ENCODE data around the gene ROCK2.

DNA sequence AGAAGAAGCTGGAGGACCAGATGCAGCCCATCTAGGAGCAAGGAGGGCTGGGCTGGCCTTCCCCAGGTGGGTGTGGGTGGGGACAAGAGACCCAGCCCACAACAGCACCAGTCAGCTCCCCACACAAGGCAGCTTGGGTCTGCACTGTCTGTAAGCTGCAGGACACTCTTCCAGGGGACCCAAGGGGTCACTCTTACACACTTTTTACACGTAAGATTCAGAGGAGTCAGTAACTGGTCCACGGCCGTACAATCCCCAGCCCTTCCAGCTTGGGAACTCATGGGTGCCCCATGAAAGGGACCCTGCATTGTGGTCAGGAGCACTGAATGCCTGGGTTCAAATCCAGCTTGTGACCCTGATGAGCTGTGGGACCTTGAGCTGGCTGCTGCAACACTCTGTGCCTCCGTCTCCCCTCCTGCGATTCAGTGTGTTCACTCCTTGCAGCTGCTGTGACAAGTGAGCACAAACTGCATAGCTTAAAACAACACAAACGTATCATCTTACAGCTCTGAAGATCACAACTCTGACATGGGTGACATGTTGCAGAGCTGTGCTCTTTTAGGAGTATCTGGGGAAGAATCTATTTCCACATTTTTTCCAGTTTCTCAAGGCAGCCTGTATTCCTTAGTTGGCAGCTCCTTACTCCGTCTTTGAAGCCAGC, 200.2 kb downstream of the ROCK2 start:
- TF ChIP-seq, protein P1, sequence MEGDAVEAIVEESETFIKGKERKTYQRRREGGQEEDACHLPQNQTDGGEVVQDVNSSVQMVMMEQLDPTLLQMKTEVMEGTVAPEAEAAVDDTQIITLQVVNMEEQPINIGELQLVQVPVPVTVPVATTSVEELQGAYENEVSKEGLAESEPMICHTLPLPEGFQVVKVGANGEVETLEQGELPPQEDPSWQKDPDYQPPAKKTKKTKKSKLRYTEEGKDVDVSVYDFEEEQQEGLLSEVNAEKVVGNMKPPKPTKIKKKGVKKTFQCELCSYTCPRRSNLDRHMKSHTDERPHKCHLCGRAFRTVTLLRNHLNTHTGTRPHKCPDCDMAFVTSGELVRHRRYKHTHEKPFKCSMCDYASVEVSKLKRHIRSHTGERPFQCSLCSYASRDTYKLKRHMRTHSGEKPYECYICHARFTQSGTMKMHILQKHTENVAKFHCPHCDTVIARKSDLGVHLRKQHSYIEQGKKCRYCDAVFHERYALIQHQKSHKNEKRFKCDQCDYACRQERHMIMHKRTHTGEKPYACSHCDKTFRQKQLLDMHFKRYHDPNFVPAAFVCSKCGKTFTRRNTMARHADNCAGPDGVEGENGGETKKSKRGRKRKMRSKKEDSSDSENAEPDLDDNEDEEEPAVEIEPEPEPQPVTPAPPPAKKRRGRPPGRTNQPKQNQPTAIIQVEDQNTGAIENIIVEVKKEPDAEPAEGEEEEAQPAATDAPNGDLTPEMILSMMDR (IDR thresholded peaks at IDR 0.05; ENCODE audit: insufficient read depth, low read depth, low read length) = no peak
- TF ChIP-seq EZH2 (IDR thresholded peaks at IDR 0.05; ENCODE audit: insufficient read depth, low read length) = no peak
